HCT116 (cell line): ENCODE measurements around the gene TGM2. TPM values are rescaled to one million over a fixed set of nuclear protein-coding genes. Genes with fewer than 3 reads are reported as not detected.

Source experiments
- ATAC-seq: fragments of 200-7000 bp; cut with Tn5 transposase; 2 replicates; pipeline ENCODE4 v1.9.1; 2020; ENCODE audit warnings: mild to moderate bottlenecking, moderate library complexity
- BruUV-seq: library from RNA; stranded (reverse); fragments of 400-500 nt; replicated peaks from 2 replicates; lab custom pipeline; 2021; lab: Mats Ljungman, UMichigan
- CTCF ChIA-PET: fragments of 300-600 bp; sonication (Branson Sonifier 250); formaldehyde crosslinking; loops from one replicate; lab custom pipeline; 2021; ENCODE audit warnings: antibody characterized with exemption; lab: Charles Lee
- POLR2A ChIA-PET: fragments of 300-600, 350-600 bp; sonication (Branson Sonifier 250); formaldehyde crosslinking; loops from one replicate; lab custom pipeline; 2021; ENCODE audit warnings: antibody characterized with exemption; lab: Charles Lee
- RAD21 ChIA-PET, 2 experiments: fragments of 300-600 bp; sonication (Branson Sonifier 250); formaldehyde crosslinking; loops; one replicate each; lab custom pipeline; 2023; ENCODE audit warnings: low total read pairs in 2 of 2; ENCODE audit not compliant: uncharacterized antibody in 2 of 2, unreplicated experiment in 2 of 2, low non-redundant PET in 1 of 2; lab: Charles Lee
- DNase-seq: peaks from one replicate; pipeline ENCODE4 v3.0.0-alpha.2; 2010; ENCODE audit warnings: low read depth, low spot score
- H2AFZ ChIP-seq: fragments of 200-600 bp; shearing (Covaris generic), sonication (generic); 2 replicates; pipeline ENCODE4 v1.6.1; 2017; ENCODE audit warnings: low read depth, mixed run types, mixed read lengths, antibody characterized with exemption, low read length; ENCODE audit not compliant: poor library complexity, severe bottlenecking
- H3K27ac ChIP-seq: 2 replicates; pipeline ENCODE4 v1.5.1; 2012; ENCODE audit warnings: low read depth, low read length
- H3K27me3 ChIP-seq: fragments of 200-600 bp; sonication (generic); 2 replicates; pipeline ENCODE4 v1.6.1; 2016; ENCODE audit warnings: mixed run types, low read length, mixed read lengths; ENCODE audit not compliant: insufficient read depth
- H3K36me3 ChIP-seq, 2 experiments: fragments of 200-500 bp in 1 of 2; fragments of 200-600 bp in 1 of 2; sonication (Bioruptor generic) in 1 of 2; sonication (generic) in 1 of 2; 2 replicates each; pipeline versions ENCODE4 v1.5.1 to v1.6.1; 2014 to 2016; ENCODE audit warnings: low read length in 2 of 2, inconsistent platforms in 1 of 2, mixed read lengths in 1 of 2, mixed run types in 1 of 2; ENCODE audit not compliant: insufficient read depth in 2 of 2, control insufficient read depth in 1 of 2
- H3K4me1 ChIP-seq, 2 experiments: fragments of 200-600 bp in 1 of 2; sonication (generic) in 1 of 2; 2 replicates each; pipeline versions ENCODE4 v1.5.1 to v1.6.1; 2012 to 2017; ENCODE audit warnings: low read length in 2 of 2, inconsistent platforms in 1 of 2, mild to moderate bottlenecking in 1 of 2, mixed read lengths in 1 of 2, mixed run types in 1 of 2, moderate library complexity in 1 of 2; ENCODE audit not compliant: insufficient read depth in 2 of 2, control insufficient read depth in 1 of 2
- H3K4me2 ChIP-seq: fragments of 200-600 bp; sonication (generic); 2 replicates; pipeline ENCODE4 v1.6.1; 2017; ENCODE audit warnings: mixed run types, low read length, mixed read lengths
- H3K4me3 ChIP-seq, 2 experiments: fragments of 200-600 bp in 1 of 2; sonication (generic) in 1 of 2; replicated peaks in 1 of 2; 2 replicates each; pipeline ENCODE4 v1.5.1; 2011 to 2016; ENCODE audit warnings: low read length in 2 of 2, control low read depth in 1 of 2, low read depth in 1 of 2, mild to moderate bottlenecking in 1 of 2, mixed read lengths in 1 of 2, mixed run types in 1 of 2
- H3K79me2 ChIP-seq: fragments of 200-600 bp; sonication (generic); 2 replicates; pipeline ENCODE4 v1.6.1; 2017; ENCODE audit warnings: mild to moderate bottlenecking, mixed run types, low read length, moderate library complexity, mixed read lengths; ENCODE audit not compliant: insufficient read depth
- H3K9ac ChIP-seq: fragments of 200-600 bp; sonication (generic); 2 replicates; pipeline ENCODE4 v1.6.1; 2016; ENCODE audit warnings: low read length, mixed read lengths
- H3K9me2 ChIP-seq: fragments of 200-600 bp; sonication (generic), shearing (Covaris generic); 2 replicates; pipeline ENCODE4 v1.6.1; 2017; ENCODE audit warnings: mixed run types, mild to moderate bottlenecking, moderate library complexity; ENCODE audit not compliant: insufficient read depth
- H3K9me3 ChIP-seq, 2 experiments: fragments of 200-500 bp in 1 of 2; fragments of 200-600 bp in 1 of 2; sonication (Bioruptor generic) in 1 of 2; sonication (generic) in 1 of 2; 2 replicates each; pipeline ENCODE4 v1.6.1; 2014 to 2017; ENCODE audit warnings: low read length in 2 of 2, mixed read lengths in 2 of 2, inconsistent platforms in 1 of 2, low read depth in 1 of 2, mild to moderate bottlenecking in 1 of 2, mixed run types in 1 of 2, moderate library complexity in 1 of 2; ENCODE audit not compliant: control insufficient read depth in 1 of 2, insufficient read depth in 1 of 2
- H4K20me1 ChIP-seq: fragments of 200-600 bp; sonication (generic), shearing (Covaris generic); 2 replicates; pipeline ENCODE4 v1.6.1; 2017; ENCODE audit warnings: mixed run types, mild to moderate bottlenecking, moderate library complexity; ENCODE audit not compliant: insufficient read depth
- ATF3 ChIP-seq: IDR thresholded peaks from 2 replicates; pipeline ENCODE4 v1.6.1; 2012
- CBX3 ChIP-seq: IDR thresholded peaks from 2 replicates; pipeline ENCODE4 v1.6.1; 2012; ENCODE audit warnings: low read depth
- EZH2phosphoT487 ChIP-seq: fragments of 200-600 bp; IDR thresholded peaks from 2 replicates; pipeline ENCODE4 v1.6.1; 2018; ENCODE audit warnings: antibody characterized with exemption, borderline replicate concordance
- SIN3A ChIP-seq: IDR thresholded peaks from 2 replicates; pipeline ENCODE4 v1.6.1; 2012; ENCODE audit warnings: low read depth
- SRF ChIP-seq: IDR thresholded peaks from 2 replicates; pipeline ENCODE4 v1.6.1; 2012; ENCODE audit warnings: low read depth
- YY1 ChIP-seq: IDR thresholded peaks from 2 replicates; pipeline ENCODE4 v1.6.1; 2011; ENCODE audit warnings: low read length, low read depth, moderate library complexity, mild to moderate bottlenecking; ENCODE audit not compliant: insufficient replicate concordance; ENCODE audit errors: extremely low read depth
- ZFX ChIP-seq: fragments of 450-650 bp; IDR thresholded peaks from 2 replicates; pipeline ENCODE4 v1.6.1; 2017
- intact Hi-C: fragments of 100-400 bp; cut with micrococcal nuclease; formaldehyde crosslinking; loops from 2 replicates; pipeline ENCODE4 v1.10.0; 2022
- total RNA-seq: library from RNA; stranded (reverse); gene quantifications from one replicate; pipeline ENCODE4 v1.2.1, GENCODE V29; 2021; ENCODE audit not compliant: unreplicated experiment

Gene TGM2
- total RNA-seq, 1 experiment from 2014 or later: 6.1 TPM

GRCh38 chr20:38146628-38147027 lies 18.4 kb downstream of the TGM2 start:
- Histone ChIP-seq H4K20me1 (no peaks in the 10 kb centered on the region), H3K9me3 (no peaks in the 10 kb centered on the region), H3K9ac (no peak overlapping the region), H3K27ac (no peak overlapping the region), H2AFZ (no peak overlapping the region), H3K36me3 (no peaks in the 10 kb centered on the region), H3K4me2 (no peak overlapping the region), H3K79me2 (no peaks in the 10 kb centered on the region), H3K4me3 (no peak overlapping the region), H3K27me3 (no peaks in the 10 kb centered on the region), H3K9me2 (no peaks in the 10 kb centered on the region), H3K4me1 (peaks cover 19 to 28% of the 10 kb centered on the region in 2 experiments)
- no peak for DNase-seq
- no peak for ATAC-seq
- TF ChIP-seq SRF (no peak), CBX3 (no peak), ATF3 (no peak), ZFX (no peak), EZH2phosphoT487 (no peak), YY1 (no peak)
- no TSS peak for BruUV-seq
- intact Hi-C loops: no loop called here
- ChIA-PET POLR2A (no interaction called here), RAD21 (no interaction called here), CTCF (no interaction called here)

- Histone ChIP-seq H3K4me3 (no peak overlapping the region), H3K9me2 (no peaks in the 10 kb centered on the region), H3K27me3 (no peaks in the 10 kb centered on the region)
- TF ChIP-seq SIN3A: no peak
- TF ChIP-seq, all 23 proteins: peak for 0
- Histone ChIP-seq H3K4me1 (peaks cover 19 to 28% of the 10 kb centered on the region in 2 experiments), H4K20me1 (no peaks in the 10 kb centered on the region), H2AFZ (no peak overlapping the region), H3K79me2 (no peaks in the 10 kb centered on the region), H3K36me3 (no peaks in the 10 kb centered on the region), H3K4me2 (no peak overlapping the region), H3K9me3 (no peaks in the 10 kb centered on the region), H3K9ac (no peak overlapping the region), H3K27ac (no peak overlapping the region)
- POLR2A ChIA-PET: no interaction called here
- no TSS peak for BruUV-seq
- RAD21 ChIA-PET: no interaction called here
- DNase-seq: no peak
- ATAC-seq: no peak
- CTCF ChIA-PET: interaction anchor here (0.6 kb wide), 1 partner anchor 246 kb away, joined by 4 read pairs; no protein-coding TSS in a partner anchor
- intact Hi-C loops: no loop called here
These were observed 18.9 kb downstream of the TGM2 start for GRCh38 chr20:38146156-38146555.
